GM19239 (cell line): ENCODE data around the gene FOS.
"Not testable (repeated sequence)": the region's sequence is repeated elsewhere in the genome, so short reads cannot be mapped to it uniquely, and the experiment has no call there.

Source experiments
- DNase-seq: peaks from one replicate; pipeline ENCODE4 v3.0.0; 2011; ENCODE audit warnings: low spot score; ENCODE audit not compliant: insufficient read length
- FAIRE-seq: peaks from 2 replicates; lab custom pipeline; 2011; peaks lifted over from hg19 to GRCh38; lab: Jason Lieb, UNC

Gene FOS

DNA sequence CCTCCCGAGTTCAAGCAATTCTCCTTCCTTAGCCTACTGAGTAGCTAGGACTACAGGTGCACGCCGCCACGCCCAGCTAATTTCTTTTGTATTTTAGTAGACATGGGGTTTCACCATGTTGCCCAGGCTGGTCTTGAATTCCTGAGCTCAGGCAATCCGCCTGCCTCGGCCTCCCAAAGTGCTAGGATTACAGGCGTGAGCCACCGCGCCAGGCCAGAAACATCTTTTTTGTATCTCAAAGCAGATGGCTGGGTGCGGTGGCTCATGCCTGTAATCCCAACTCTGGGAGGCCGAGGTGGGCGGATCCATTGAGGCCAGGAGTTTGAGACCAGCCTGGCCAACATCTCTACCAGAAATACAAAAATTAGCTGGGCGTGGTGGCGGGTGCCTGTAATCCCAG, 30.9 kb downstream of the FOS start:
- DNase-seq, FAIRE-seq: not testable (repeated sequence)

DNA sequence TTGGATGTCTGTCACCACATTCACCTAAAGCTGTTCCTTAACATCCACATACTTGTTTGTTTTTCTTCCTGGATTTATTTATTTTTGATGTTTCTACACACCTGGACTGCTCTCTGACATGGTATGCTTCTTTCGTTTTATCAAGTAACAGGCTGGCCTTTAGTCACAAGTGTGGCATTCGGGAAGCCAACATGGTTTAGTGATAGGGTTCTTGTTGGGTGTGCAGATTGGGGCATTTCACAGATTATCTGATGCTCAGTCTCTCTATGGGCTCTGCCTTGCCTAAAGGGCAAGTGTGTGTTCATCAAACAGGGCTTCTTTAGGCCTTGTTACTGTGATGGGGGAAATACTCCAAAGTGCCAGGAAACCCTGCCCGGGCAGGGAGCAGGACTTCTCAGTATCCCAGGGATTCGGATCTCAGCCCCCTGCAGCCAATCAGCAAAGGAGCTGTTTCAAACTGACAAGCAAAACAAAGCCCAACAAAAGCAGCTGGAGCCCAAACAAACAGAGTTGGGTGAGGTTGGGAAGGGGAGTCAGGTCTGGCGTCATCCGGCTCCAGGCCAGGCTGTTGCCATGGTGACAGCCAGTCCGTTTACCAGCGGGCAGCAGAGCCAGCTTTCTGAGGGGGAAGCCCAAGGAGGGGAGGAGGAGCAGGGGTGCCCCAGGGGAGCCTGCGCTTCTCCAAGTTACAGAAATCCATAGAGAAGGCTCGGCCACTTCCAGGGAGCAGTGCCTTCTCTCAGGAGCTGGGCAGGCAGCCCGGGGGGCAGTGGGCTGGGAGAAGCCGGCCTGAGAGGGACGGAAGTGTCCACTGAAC, 31.9 kb downstream of the FOS start:
- FAIRE-seq (no peak), DNase-seq (no peak)

DNA sequence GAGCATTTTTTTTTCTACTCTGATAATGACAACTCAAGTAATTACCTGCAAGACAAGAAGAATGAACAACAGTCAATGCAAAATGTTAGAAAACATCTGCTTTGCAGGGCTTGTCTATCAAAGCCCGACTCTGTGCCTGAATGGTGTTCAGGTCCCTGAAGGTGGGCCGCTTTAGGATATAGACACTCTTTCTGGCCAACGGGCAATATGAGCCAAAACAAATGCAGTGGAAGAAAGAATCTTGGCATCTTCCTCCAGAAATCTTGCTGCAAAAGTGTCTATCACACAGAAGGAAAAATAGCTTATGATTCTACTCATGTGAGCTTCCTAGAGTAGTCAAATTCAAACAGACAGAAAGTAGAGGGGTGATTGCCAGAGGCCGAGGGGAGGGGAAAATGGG, 32.7 kb downstream of the FOS start:
- FAIRE-seq = no peak
- no peak for DNase-seq

DNA sequence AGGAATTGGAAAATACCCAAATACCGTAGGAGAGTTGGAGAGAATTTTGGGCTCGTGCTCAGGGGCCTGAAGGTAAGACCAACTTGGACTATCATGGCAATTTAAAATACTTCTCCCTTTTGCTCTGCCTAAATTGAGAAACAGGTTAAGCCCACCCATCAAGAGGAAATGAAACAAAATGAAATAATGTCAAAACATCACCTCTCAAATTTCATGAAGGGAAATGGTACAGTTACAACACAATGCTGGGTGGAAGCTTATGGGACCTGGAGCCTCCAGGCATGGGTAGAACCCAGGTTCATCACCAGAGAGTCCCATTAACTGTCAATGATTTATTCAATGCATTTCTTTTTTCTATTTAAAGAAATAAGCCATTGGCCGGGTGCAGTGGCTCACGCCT, 33.7 kb downstream of the FOS start:
- no peak for FAIRE-seq
- DNase-seq = no peak

DNA sequence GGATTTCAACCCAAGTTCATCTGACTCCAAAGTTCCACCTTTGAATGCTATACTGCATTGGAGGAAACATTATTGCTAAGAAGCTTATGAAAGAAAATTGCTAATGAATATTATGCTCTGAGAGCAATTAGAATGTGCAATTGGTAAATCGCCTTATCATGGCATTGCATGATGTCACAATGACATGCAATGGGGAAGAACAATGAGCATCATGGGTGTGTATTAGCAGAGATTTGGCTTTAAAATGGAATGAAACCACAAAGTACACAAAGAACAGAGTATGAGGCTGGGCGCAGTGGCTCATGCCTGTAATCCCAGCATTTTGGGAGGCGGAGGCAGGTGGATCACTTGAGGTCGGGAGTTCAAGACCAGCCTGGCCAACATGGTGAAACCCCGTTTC, 34.7 kb downstream of the FOS start:
- DNase-seq = no peak
- no peak for FAIRE-seq

DNA sequence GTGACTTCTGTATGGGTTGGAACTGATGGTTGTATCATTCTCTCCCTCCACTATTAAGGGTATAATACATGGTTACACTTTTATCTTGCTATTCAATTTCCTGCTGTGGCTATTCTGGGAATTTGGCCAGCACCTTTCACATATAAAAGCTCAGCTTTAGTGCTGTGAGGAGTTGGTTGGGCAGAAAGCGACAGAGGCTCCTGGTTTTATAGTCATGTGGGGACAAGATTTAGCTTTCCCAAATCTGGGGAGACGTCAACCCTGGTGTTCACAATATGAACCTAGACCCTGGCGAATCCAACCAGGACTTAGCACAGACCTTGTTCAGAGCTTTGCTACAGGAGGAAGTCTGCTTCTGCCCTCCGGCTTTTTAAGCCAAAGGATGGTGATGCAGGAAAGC, 36.5 kb downstream of the FOS start:
- FAIRE-seq (no peak), DNase-seq (no peak)

DNA sequence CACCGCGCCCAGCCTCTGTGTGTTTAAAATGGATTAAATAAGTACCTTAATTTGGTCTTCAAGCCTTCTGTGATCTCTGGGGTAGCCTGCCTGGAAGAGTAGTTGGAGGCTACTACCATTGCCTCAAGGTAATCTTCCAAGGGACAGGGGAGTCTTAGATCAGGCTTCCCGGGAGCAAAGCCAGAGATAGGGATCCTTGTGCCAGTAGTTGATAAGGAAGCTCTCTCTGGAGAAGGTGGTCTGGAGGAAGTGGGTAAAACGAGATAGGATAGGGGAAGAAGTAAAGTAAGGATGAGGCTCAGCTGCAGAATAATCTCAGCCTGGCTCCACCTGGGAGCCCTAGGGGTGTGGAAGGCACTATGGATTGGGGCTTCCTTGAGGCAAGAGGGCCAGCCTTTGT, 38.5 kb downstream of the FOS start:
- FAIRE-seq = no peak
- DNase-seq = no peak

DNA sequence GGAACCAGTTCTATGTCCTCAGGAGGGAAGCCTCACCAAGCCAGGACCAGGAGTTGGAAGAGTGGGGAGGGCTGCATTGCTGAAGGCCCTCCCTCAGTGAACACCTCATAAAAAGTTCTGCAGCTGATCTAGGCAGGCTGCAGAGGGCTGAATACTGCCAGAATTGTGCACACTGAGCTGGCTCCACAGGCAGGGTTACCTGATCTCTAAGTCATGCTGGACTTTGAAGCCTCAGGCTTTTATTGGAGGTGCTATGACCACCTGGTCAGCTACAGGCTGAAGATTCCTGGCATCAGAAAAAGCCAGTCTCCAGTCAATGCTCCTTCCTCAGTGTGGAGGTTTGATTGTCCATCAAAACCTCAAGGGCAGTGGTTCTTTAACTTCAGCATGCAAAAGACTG, 39.7 kb downstream of the FOS start:
- no peak for DNase-seq
- no peak for FAIRE-seq

DNA sequence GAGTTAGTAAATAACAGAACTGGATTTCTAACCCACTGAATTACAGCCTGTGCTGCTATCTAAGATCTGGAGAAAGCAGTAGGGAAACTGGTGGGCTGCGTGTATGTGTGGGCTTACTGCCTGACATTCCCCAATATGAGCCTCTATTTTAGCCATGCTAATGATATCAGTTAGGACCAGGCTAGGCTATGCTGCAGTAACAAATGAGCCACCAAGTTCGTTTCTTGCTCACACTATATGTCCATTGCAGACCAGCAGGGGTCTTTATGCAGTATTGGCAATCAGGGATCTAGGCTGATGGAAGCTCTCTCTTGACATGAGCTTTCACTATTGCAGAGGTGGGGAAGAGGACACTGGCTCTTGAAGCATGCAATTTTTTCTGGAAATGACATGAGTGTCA, 40.4 kb downstream of the FOS start:
- FAIRE-seq = no peak
- no peak for DNase-seq

DNA sequence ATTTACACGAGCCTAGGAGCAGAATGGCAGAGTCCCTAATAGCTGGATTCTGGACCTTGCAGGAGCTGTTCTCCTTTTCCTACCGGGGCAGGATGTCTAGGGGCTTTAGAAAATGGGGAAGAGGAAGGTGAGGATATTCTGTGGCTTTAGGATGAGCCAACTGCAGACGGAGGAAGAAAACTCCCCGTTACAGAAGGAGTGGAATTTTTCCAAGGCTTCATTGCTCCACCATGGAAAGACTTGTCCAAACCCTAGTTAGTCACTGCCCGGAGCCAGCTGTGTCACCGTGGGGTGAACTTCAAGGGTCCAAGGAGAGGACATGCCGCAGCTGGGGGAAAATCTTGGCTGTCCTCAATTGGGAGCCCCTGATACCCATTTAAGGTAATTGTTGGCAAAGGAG, 41.6 kb downstream of the FOS start:
- FAIRE-seq = no peak

DNA sequence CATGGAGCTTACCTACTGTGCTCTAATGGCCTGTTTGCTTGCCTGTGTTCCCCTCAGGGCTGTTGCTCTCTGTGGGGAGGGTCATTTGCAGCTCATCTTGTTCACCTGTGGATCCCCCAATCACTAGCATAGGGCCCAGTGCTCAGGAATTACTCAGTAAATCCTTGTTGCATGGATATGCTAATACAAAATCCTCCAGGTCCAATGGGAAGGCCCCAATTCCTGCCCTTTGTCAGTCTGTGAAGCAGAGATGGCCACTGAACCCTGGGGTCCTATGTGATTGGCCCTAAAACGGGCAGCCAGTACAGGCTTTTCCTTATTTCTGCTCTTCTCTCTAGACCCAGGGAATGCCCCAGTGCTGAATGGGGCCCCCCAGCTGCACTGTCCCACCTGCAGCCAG, 44.1 kb downstream of the FOS start:
- DNase-seq (no peak), FAIRE-seq (no peak)

More for the DNA sequence above, 41.6 kb downstream of the FOS start:
- no peak for DNase-seq

DNA sequence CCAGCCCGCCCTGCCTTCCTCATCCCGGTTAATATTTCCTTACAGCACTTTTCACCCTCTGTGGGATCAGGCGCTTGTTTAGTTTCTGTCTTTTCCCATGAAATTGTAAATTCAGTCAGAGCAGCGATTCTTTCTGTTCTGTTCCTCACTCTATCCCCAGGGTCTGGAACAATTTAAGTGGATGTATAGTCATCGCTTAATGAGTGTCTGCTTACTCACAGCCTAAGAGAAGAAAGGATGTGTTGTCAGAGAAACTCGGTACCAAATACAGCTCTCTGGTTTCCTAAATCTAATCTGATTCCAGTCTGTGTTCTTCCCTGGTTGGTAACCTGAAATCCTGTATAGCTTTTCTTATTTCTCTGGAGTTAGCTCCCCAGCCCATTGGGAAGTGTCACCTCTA, 44.9 kb downstream of the FOS start:
- no peak for DNase-seq
- FAIRE-seq = no peak

DNA sequence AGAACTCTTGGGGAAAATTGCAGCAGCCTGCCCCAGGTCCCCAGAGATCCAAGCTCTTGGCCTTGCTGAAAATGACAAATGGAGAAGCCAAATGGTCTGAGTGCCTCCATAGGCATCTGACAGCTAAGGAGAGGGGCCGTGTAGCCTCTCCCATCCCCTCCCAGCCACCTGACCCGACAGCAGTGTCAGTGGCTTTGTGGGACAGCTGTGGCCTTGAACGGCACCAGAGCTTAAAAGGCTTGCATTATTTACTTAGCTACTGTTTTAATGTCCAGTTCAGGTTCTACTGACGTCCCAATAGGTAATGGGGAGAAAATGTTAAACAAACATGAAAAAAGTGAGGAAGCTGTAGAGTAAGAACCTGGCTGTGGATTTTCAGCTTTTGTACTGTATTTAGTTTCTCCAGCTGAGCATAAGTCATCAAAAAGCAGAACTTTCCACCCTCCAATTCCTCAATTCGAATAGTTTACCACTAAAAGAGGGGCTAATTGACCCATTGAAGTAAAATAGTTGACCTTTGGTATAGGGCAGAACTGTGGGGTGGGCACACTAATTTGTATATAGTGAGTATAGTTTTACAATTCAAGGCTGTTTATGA, 50.0 kb downstream of the FOS start:
- DNase-seq (no peak), FAIRE-seq (no peak)

DNA sequence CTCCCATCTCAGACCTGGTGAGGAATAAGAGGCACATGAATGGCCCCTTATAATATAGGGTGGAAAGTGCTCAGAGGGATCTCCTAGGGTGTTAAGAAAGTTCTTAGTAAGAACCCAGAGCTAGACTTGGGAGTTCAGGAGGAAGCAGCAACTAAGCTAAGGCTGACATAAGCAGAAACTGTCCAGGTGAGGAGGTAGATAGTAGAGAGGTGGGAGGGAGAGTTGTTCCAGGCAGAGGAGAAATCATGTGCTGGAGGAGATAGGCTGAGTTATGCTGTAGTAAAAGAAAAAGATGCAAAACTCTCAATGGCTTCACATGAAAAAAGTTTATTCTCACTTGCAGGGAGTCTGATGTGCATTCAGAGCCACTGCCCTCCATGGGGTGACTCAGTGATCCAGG, 50.7 kb downstream of the FOS start:
- DNase-seq (no peak), FAIRE-seq (no peak)

DNA sequence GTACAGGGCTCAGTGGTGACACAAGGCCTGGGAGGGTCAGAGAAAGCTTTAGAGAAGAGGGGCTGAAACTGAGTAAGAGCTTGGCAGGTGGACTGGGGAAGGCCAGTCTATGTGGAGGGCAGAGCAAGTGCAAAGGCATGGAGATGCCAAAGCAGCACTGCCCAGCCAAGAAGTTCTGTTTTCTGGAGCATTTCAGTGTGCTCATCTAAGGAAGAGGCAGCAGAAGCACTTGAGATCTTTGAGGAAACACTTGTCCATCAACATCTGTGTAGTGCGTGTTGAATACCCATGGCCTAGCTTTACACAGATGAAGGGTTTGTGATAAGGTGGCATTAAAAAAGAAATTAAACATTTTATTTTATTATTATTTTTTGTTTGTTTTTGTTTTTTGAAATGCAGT, 52.8 kb downstream of the FOS start:
- FAIRE-seq (no peak), DNase-seq (no peak)
